SKM-1 (cell line): ENCODE data around the gene FTO.

Experiments
- DNase-seq: peaks from one replicate; lab custom pipeline; 2025; ENCODE audit not compliant: unreplicated experiment; lab: John Stamatoyannopoulos, UW

FTO gene

DNA sequence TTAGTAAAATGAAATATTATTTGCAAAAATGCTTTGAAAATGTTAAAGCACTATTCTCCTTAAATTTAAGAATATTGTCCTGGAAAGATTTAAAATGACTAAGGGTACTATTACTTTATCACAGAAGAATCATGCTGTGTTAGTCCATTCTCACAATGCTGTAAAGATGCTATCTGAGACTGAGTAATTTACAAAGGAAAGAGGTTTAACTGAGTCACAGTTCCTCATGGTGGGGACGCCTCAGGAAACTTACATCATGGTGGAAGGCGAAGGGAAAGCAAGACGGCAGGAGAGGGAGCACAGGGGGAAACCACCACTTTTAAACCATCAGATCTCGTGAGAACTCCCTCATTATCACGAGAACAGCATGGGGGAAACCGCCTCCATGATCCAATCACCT is 337.0 kb downstream of the FTO start:
- DNase-seq = no peak

DNA sequence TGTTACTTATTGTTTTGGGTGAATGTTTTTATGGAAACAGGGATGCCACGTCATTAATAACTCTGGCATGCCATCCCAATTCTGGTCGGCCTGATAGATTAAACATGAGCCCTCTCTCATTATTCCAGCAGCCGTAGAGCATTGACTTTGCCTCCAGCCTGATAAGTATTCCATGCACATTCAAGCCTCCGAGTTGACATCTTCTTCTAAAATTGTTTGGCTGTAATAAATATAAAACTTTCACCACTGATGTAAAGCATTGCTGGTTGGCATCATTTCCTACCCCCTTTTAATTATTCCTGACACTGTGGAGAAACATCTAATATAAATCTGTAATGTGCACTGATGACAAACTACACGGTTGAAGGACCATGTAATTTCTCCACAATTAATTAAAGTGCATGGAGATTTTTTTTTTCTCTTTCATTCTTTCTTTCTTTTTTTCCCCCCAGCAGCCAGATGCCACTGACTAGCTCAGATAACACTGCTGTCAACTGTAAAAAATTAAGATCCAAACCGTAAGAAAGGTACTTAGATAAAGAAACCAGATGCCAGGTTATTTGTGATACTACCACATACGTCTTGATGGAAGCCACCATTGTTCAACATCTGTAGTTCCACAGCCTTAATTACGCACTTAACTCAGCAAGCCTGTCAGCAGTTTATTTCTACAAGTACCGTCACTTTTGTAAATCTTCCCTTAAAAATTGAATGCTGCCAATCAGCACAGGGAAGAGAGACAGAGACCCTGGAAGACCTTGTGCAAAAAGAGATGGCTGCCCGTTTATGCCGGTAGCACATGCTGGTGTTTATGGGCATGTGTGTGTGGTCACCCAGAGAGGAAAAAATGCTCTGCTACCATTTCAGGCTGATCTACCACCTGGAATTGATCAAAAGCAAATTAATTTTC is 344.9 kb downstream of the FTO start:
- no peak for DNase-seq

DNA sequence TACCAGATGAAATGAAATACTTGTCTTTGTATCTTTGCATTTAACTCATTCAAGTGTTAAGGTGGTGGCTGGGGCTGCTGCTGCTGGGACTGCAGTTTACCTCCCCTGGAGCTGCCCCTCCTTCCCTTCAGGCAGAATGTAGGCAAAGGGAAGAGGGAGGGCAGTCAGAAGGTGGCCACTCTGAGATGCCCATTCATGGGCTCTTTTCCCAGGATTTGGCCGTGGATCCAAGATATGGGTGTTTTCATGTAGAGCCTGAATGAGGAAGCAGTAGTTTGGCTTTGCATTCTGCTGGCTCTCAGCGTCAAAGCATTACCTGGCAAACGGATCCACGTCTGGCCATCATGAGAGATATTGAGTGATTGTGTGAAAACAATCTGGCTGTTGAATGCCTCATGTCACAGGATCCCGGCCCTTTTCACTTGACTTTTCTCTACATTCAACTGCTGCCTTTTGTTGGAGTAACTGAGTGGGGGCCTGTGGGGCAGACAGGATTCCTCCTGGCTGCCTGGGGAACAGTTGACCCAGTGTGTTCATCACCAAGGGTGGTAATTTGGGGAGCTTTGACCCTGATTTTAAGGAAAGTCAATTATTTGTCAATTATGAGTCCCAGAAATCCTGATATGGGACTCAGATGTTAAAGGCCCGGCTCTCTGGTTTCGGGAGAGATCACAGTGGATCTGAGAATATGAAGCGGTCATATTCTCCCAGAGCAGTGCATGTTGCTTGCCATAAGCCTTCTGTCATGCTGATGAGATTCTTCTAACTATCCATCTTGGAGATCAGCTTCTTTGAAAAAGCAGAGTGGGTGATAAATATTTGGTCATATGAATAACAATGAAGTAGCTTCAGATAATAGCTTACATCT is 345.9 kb downstream of the FTO start:
- DNase-seq = no peak

DNA sequence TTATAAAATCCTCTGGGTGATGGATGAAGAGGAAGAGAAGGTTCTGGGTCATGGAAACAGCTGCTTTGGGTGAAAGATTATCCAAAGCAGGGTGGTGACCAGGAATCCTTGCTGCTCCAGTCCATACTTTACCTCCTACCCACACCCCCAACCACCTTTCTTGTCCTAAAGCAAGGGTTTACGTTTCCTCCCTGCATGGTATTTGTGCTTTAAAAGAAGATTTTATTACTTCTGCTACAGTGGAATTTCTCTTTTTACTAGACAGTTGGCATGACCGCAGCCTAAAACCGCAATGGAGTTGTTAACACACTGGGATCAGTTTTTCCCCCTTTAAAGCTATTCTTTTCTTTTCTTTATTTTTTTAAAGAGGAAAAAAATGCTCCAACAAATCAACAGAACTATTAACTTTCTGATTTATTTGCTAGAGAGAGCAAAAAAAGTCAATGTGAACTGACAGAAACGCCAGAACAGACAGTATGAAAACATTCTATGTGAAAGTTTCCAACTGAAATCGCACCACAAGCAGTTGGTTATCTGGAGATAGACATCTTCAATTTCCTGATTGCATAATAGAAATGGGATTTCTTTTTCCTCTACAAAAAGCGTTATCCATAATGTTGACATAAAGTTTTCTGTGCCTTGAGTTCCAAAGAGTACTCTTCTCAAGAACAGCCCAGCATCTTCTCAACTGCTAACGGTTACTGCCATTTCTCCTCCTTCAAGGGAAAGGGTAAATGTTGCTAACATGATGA is 346.7 kb downstream of the FTO start:
- peak; percentile 13 for DNase-seq

DNA sequence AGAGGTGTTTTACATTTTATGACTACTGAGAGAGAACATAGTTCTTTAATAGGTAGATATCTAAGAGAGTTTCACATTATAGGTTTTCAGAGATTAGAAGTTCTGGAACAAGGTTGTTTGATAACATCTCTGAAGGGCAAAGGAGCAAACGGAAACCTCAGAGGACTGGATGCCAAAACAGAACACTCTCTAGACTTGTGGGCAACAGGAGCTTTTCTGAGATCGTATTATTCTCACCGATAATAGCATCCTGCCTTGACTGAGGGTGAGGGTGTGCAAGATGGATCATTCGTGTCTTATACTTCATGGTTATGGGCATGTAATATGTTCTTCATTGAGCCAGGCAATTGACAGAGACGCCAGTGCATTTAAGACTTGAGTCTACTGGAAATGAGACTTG is 347.9 kb downstream of the FTO start:
- DNase-seq = no peak

DNA sequence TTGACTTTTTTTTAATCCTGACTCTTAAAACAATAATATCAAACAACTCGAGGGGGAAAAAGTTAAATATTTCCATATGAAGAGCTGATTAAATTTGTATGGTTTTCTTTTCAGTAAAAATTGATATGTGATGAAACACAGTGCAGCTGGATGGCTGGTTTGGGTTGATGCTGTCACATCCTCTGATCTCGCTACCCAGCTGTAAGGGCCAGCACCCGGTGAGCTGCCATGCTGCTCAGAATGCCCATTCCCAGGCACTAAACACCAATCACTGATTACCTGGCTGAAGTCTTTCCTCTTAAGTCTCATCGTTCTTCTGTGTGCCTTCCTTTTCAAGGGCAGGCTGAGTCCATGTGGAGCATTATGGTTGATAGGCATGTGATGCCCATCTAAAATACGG is 348.3 kb downstream of the FTO start:
- no peak for DNase-seq

DNA sequence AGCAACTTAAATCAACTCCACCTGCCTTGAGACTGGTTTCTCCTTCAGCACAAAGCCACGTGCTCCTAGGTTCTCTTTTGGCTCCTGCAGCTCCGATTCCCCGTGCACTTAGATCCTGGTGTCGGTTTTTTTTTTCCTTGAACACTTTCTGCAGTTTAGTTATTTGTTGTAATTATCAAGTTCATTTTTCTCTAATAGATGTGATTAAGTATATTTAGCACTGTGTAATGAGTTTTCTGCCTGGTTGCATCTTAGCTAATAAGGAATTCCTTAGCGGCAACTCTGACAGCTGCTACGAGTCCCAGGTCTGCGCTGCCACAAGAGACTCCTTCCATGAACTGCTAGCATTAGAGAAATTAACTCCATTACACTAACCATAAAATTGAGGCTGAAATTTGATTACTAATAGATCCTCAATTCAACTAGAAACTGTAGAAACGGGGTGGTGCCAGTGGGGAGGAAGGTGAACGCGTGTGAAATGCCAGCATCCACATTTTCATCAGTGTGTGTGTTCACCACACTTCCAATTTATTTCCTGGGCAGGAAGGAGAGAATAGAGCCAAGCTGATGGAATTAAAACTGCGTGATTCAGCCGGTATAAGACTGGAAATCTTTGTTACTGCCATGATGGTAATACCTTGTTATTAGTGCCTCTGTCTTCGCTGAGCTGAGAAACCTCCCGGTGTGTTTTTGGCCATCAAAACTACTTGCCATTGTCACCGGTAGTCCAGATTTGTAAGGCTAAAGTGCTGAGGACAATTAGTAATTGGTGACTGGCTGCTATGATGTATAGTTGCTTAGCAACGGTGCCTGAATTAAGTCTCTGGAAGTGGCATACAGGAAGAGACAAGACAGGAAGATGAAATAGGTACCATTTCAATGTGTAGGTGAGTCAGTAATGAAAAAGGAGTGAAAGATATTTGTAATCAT is 350.2 kb downstream of the FTO start:
- DNase-seq = no peak

DNA sequence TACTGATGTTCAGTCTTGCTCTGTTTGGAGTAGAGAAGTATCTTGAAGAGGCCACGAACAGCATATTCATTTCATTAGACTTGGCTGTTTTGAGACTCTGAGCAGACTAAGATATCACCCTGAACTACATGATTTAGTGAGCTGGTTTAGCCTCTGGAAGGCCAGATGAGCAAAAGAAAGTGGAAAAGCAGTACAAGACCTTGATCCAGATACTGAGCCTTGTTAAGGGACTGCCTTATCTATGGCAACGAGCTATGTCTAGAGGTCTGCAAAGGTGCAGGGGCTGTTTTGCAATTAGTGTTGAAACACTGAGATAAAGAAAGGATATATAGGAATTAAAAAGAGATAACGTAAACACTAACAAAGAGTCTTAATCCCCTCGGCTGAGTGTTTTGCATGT is 351.2 kb downstream of the FTO start:
- no peak for DNase-seq

DNA sequence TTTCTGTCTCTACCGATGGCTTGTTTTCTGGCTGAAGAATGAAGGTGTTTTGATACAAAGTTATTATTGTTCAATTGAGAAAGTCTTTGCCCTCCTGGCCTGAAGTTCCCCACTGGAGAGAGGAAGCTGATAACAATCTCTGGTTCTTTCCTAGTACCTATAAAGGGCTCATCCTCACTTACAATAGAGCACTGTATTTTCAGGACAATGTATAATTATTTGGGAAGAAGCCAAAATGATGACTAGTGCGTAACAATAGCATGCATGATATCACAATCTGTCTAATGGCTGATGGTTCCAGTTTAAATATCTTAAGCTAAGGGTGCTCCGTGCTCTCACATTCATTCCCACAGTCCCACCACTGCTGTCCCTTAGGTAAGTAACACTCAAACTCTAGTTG is 351.9 kb downstream of the FTO start:
- no peak for DNase-seq

DNA sequence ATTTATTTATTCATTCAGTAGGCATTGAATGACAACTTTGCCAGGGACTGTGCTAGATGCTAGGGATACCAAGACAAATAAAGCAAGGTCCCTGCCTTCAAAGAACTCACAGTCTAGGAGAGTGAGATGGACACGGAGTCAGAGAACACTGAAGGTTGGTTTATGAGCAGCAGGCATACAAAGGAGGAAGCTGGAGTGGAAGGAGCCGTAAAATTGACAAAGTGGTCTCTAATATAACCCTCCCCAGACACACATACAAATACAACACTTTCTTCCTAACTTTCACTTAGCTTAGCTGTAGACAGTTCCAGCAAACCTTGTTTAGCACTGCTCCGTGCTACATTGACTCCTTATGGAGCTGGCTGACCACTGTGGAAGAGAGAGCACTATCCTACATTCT is 353.0 kb downstream of the FTO start:
- DNase-seq = no peak

DNA sequence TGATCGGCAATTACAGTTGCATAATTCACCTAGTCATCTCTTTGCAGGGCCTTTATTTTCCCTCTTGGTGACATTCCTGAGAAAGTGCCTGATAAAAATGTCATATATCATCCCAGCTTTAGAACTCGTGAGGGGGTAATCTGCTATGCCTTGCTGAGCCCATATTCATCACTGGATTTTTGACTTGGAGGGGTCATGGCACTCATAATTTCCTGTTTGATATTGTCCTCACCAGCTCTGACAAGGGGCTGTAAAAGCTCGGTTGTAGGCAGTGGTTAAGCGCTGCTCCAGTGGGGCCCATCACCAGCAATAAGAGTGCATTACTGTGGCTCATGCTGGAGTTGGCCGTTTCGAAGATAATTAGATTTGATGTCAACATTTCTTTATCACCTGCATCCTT is 355.4 kb downstream of the FTO start:
- no peak for DNase-seq

DNA sequence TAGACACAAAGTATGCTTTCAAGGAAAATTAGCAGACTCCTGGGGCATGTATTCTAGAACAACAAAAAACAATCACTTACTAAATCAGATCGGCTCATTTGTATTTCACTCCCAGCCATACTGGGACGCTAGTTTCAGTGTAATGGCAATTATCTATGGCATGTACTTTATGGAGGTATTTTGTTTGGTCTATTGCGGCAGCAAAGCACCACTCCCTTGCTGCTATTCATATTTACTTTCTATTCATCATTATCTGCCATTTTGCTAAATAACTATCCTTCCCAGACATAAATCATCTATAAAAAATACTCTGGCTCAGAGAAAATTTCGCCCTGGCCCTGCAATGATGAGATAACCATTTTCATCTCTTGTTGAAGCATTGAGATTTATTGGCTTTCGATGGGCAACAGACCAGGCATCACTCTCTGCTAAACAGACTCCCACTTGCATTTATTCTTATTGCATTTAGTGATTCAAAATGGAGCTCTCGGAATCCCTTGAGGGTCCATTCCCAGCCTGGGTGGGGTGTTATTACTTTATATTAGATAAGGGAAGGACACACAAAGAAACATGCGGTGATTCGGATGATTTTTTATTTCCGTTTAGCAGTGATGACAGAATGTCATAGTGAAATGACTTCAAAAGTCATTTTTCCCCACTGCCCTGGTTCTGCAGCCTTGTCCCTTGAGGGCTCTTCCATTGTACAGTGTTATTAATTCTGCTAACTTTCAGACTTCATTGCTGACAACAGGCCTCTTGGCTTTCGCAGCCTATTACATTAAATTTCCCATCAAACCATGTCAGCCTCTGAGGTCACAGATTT is 356.9 kb downstream of the FTO start:
- no peak for DNase-seq

DNA sequence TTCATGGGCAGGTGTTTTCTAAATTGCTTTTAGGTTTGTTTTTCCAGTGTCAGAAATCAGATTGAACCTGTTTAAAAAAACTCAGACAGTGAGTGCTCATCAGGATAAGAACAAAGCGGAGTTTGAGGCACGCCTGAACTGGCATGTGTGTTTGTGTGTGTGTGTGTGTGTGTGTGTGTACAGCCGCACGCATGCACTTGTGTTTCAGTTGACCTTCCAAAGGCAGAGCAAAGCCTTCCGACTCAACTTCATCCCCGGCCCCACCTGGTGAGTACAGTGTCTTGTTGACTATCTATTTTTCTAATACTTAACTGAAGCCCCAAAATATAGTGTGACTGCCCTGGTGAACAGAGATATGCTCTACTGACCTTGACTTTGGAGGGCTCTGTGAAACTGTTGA is 357.5 kb downstream of the FTO start:
- DNase-seq = no peak

DNA sequence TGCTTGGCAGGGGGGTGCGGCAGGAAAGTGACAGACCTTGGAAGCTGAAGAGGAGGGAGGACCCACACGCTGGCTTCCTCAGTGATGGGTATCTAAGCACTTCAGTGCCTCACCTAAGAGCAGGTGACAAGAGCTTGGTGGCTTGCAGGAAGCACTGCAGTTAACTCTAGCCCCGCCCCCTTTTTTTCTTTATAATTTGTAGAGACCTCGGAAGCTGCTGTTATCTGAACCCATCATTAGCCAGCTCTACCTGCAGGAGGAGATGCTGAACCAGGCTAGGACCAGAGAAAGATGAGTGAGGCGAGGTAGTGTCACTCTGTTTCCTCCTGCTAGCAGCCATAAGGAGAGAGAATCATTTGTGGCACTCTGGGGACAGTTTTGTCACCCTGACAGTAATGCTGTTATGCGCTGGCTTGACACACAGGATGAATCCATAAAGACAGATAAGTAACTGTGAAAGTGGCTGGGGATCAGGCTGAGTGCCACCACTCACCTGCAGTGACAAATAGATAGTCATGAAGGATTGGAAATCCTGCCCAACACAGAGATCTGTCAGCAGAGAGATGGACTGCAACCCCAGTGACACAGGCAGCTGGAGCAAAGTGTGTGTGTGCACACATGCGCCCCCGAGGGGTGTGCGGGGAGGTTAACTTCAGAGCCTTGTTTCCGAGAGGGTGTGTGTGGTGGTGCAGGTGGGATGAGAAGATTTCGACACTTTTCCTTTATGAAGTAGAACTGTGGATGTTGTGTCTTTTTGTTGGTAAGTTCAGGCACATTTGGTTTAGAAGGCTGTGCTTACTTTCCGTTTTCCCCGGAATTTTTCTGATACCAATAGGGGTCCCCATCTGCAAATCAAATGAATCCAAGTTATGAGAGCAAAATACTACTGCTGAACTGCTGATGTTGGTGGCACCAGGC is 358.7 kb downstream of the FTO start:
- no peak for DNase-seq

DNA sequence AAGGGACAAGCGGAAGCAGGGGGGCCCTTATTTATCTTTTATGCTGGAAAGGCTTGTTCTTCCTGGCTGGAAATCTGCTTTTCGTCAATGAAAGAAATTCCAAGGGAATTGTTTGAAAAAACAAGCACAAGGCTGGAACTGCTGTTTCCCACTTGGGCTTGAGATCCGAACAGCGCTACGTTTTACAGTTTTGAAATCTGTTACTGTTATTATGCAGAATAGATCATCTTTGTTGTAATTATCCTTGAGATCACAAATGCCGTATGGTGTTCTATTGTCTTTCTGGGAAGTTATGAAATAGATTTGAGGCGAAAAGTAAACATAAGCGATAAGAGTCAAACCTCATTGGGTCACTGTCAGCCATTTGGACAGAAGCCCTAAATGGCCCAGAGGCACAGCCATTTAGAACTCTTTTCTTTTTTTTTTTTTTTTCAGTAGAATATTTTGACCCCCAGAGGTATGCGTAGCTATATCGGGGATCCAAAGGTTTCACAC is 359.4 kb downstream of the FTO start:
- no peak for DNase-seq

DNA sequence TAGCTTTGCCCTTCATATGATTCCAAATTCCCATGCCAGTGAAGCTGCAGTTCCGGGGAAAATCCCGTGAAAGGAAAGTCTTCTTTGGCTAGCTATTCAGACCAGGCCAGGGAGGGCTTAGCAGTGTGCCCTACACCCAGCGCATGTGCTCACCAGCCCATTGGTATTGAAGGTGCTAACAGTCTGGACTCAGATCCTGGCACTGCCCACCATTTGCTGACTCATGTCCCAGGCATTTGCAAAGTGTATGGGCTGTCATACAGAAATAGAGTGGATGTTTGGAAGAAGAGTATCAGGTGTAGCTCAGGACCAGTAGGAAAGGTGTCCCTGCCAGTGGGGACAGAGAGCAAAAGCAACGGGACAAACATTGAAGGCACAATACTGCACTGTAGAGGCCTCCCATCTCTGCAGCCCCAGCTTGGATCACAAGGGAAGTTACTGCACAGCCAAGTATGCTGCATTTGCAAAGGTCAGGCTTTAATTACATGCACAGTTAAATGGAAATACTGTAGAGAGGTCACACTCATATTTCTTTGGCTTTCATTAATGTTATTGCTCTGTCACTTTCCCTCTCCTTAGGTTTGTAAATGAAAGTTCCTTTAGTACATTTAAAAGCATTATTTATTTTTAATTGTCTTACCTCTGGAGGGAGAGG is 362.6 kb downstream of the FTO start:
- no peak for DNase-seq

DNA sequence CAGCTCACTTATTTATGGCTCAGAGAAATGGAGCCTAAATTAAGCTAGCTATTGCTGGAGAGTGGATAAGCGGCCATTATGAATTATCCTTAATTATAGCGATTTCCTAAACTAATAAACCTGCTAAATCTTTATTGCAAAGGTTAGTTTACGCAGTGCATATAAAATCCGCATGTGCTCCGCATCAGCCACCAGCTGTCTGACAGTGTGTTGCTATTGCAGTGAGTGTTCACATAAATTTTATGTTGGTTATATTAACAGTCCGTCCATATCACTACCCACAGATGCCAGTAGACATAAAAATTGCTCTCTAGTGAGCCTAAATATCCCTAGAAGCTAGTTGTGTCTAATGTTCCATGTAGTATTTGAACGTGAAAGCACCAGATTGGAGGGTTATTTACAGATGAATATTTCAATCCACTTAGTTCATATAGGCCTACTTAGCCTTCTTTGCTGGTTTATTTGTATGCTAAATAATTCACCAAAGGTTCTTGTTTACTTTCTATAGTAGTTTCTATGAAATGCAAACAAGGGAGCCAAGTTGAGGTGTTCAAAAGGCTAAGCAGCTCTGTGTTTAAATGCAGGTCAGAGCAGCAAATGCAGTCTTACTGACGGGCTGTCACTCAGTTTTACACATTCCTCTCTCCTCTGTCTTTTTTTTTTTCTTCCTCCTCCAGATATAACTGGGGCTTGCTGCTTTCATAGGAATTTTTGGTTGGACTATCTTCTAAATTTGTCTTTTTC is 363.5 kb downstream of the FTO start:
- DNase-seq = no peak
